Measurements from ENCODE around the gene PHEX.

Gene PHEX

DNA sequence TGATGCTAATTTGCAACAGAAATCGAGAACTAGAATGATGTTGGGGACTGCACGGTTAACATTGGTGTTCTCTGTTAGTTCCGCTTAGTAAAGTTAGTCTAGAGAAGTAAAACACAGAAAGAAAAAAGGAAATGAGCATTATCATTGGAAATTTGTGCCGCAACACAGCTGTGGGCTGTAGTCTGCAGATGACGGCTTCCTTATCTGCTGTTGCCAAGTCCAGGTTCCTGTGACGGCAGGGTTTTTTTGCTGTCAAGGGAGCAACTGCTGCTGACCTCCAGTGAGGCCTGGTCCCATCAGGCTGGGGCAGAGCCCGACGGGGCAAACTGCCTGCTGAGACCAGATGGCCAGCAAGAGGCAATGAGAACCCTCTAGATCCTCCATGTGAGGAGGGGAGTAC lies 38.9 kb upstream of the PHEX start:
- Histone ChIP-seq H3F3A (ENCODE audit: insufficient read depth, low read length) (no peaks in the 10 kb centered on the region), H3K9me2 (ENCODE audit: low read depth, low read length) (no peaks in the 10 kb centered on the region), H3K79me2 (ENCODE audit: insufficient read depth, low read length) (no peaks in the 10 kb centered on the region), H3K4me2 (ENCODE audit: low read length) (no peak overlapping the region), H3K27me3 (ENCODE audit: insufficient read depth, low read length) (no peaks in the 10 kb centered on the region), H3K4me3 (ENCODE audit: low read depth, low read length, poor library complexity, severe bottlenecking) (no peak overlapping the region), H3K4me1 (ENCODE audit: insufficient read depth, low read length, severe bottlenecking) (peaks cover 5% of the 10 kb centered on the region), H3K9me3 (ENCODE audit: low read length) (no peaks in the 10 kb centered on the region), H2AFZ (ENCODE audit: low read length) (no peak overlapping the region), H3K9ac (ENCODE audit: low read length) (no peak overlapping the region), H3K36me3 (ENCODE audit: insufficient read depth, low read length) (peaks cover 18% of the 10 kb centered on the region; the same call in 1 of the 2 replicates), H3K27ac (ENCODE audit: low read depth, low read length, poor library complexity, severe bottlenecking) (no peak overlapping the region), H4K20me1 (ENCODE audit: insufficient read depth, low read length) (no peaks in the 10 kb centered on the region)
- no peak for TF ChIP-seq EZH2 (IDR thresholded peaks at IDR 0.05; ENCODE audit: borderline replicate concordance, low read length)
- TF ChIP-seq, protein P1, sequence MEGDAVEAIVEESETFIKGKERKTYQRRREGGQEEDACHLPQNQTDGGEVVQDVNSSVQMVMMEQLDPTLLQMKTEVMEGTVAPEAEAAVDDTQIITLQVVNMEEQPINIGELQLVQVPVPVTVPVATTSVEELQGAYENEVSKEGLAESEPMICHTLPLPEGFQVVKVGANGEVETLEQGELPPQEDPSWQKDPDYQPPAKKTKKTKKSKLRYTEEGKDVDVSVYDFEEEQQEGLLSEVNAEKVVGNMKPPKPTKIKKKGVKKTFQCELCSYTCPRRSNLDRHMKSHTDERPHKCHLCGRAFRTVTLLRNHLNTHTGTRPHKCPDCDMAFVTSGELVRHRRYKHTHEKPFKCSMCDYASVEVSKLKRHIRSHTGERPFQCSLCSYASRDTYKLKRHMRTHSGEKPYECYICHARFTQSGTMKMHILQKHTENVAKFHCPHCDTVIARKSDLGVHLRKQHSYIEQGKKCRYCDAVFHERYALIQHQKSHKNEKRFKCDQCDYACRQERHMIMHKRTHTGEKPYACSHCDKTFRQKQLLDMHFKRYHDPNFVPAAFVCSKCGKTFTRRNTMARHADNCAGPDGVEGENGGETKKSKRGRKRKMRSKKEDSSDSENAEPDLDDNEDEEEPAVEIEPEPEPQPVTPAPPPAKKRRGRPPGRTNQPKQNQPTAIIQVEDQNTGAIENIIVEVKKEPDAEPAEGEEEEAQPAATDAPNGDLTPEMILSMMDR (IDR thresholded peaks at IDR 0.05; ENCODE audit: low read length), result no peak

DNA sequence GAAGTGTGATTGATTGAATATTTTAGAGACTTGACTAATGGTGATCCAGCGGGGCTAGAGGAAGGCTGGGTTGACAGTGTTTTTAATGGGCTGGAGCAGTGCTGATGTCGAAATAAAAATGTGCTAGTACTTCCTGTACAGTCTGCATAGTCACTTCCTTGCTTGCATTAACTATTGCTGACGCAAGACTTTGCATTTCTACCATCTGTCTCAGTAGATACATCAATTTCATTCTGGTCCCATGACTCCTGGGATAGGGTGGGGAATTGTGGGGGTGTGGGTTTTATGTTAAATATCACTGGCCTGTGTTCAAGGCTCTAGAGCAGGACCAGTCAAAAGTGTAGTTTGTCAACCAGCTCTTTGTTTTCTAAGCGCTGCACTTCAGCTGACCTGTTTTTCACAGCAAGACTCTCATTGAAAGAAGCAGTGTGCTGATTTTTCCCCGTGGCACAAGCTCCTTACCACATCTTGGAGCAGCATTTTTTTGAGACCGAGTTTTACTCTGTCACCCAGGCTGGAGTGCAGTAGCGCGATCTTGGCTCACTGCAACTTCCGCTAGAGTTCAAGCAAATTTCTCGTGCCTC lies 35.2 kb upstream of the PHEX start:
- TF ChIP-seq EZH2 (IDR thresholded peaks at IDR 0.05; ENCODE audit: borderline replicate concordance, low read length), result no peak
- TF ChIP-seq, protein P1 (IDR thresholded peaks at IDR 0.05; ENCODE audit: low read length), result no peak
- Histone ChIP-seq H3K4me1 (ENCODE audit: insufficient read depth, low read length, severe bottlenecking) (peaks cover 5% of the 10 kb centered on the region), H3K36me3 (ENCODE audit: insufficient read depth, low read length) (0 out of 2 replicates have a peak, but pooled peaks cover 3% of the 10 kb centered on the region), H3K9ac (ENCODE audit: low read length) (no peak overlapping the region), H2AFZ (ENCODE audit: low read length) (no peak overlapping the region), H3K9me2 (ENCODE audit: low read depth, low read length) (no peaks in the 10 kb centered on the region), H3K79me2 (ENCODE audit: insufficient read depth, low read length) (no peaks in the 10 kb centered on the region), H3K4me2 (ENCODE audit: low read length) (no peak overlapping the region), H3K9me3 (ENCODE audit: low read length) (no peaks in the 10 kb centered on the region), H4K20me1 (ENCODE audit: insufficient read depth, low read length) (no peaks in the 10 kb centered on the region), H3K27me3 (ENCODE audit: insufficient read depth, low read length) (no peaks in the 10 kb centered on the region), H3K27ac (ENCODE audit: low read depth, low read length, poor library complexity, severe bottlenecking) (no peak overlapping the region), H3K4me3 (ENCODE audit: low read depth, low read length, poor library complexity, severe bottlenecking) (no peak overlapping the region), H3F3A (ENCODE audit: insufficient read depth, low read length) (no peaks in the 10 kb centered on the region)

DNA sequence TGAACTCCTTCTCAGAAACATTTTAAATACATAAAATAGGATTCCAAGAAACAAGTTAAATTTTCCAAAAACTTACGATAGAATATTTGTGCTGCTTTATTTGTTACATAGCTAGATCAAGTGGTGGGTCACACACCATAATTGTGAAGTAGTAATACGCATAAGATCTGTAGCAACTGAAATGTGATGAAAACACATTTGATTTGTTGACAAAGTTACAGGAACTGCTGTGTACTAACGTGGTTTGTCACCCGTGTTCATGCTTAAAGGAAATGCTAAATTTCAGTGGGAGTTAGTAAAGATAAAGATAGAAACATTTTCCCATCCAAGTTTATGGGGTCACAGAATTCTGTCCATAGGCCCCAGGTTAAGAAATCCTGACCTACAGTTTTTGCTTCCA lies 34.1 kb upstream of the PHEX start:
- H3K9me2 ChIP-seq (ENCODE audit: low read depth, low read length), result no peaks in the 10 kb centered on the region
- TF ChIP-seq, protein P1 (IDR thresholded peaks at IDR 0.05; ENCODE audit: low read length), result no peak
- TF ChIP-seq EZH2 (IDR thresholded peaks at IDR 0.05; ENCODE audit: borderline replicate concordance, low read length), result no peak
- no peaks in the 10 kb centered on the region for H3K36me3 ChIP-seq (ENCODE audit: insufficient read depth, low read length)
- no peaks in the 10 kb centered on the region for H3K9me3 ChIP-seq (ENCODE audit: low read length)
- peaks cover 2% of the 10 kb centered on the region for H3K4me1 ChIP-seq (ENCODE audit: insufficient read depth, low read length, severe bottlenecking)
- H3K27me3 ChIP-seq (ENCODE audit: insufficient read depth, low read length), result no peaks in the 10 kb centered on the region
- no peak overlapping the region for H3K27ac ChIP-seq (ENCODE audit: low read depth, low read length, poor library complexity, severe bottlenecking)
- no peaks in the 10 kb centered on the region for H3F3A ChIP-seq (ENCODE audit: insufficient read depth, low read length)
- no peak overlapping the region for H3K9ac ChIP-seq (ENCODE audit: low read length)
- H3K4me2 ChIP-seq (ENCODE audit: low read length), result no peak overlapping the region
- no peaks in the 10 kb centered on the region for H3K79me2 ChIP-seq (ENCODE audit: insufficient read depth, low read length)
- no peaks in the 10 kb centered on the region for H4K20me1 ChIP-seq (ENCODE audit: insufficient read depth, low read length)
- no peak overlapping the region for H3K4me3 ChIP-seq (ENCODE audit: low read depth, low read length, poor library complexity, severe bottlenecking)
- H2AFZ ChIP-seq (ENCODE audit: low read length), result no peak overlapping the region
